Measurements from ENCODE around the gene TBC1D24.
"Not testable (repeated sequence)": the region's sequence is repeated elsewhere in the genome, so short reads cannot be mapped to it uniquely, and the experiment has no call there.

Gene TBC1D24

DNA sequence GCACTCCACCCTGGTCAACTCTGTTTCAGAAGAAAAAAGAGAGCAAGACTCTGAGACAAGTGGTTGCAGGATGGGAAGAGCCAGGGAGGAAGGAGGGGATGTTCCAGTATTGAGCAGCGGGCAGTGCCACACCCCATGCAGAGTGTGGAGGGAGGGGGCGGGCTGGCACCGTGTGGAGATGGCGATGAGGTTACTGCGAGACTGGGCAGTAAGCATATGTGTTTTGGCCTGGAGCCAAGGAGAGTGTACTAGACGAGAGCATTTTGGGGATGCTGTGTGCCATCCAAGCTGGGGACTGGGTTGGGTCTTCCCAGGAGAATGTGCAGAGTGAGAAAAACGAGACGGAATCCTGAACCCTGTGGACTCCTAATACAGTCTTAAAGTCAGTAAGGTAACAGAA is 3.4 kb downstream of the TBC1D24 start:
- TF ChIP-seq, protein P1, sequence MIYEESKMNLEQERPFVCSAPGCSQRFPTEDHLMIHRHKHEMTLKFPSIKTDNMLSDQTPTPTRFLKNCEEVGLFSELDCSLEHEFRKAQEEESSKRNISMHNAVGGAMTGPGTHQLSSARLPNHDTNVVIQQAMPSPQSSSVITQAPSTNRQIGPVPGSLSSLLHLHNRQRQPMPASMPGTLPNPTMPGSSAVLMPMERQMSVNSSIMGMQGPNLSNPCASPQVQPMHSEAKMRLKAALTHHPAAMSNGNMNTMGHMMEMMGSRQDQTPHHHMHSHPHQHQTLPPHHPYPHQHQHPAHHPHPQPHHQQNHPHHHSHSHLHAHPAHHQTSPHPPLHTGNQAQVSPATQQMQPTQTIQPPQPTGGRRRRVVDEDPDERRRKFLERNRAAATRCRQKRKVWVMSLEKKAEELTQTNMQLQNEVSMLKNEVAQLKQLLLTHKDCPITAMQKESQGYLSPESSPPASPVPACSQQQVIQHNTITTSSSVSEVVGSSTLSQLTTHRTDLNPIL (CRISPR knock-in tag; IDR thresholded peaks at IDR 0.05; ENCODE audit: low read depth) = no peak
- TF ChIP-seq ZC3H10 (CRISPR knock-in tag; IDR thresholded peaks at IDR 0.05) (no peak), BACH2 (CRISPR knock-in tag; IDR thresholded peaks at IDR 0.05; ENCODE audit: borderline replicate concordance) (no peak), ARNTL (CRISPR knock-in tag; IDR thresholded peaks at IDR 0.05; ENCODE audit: borderline replicate concordance, low read depth) (no peak), ZFP30 (CRISPR knock-in tag; IDR thresholded peaks at IDR 0.05) (no peak), TOX (CRISPR knock-in tag; IDR thresholded peaks at IDR 0.05; ENCODE audit: borderline replicate concordance) (no peak), ISL1 (CRISPR knock-in tag; IDR thresholded peaks at IDR 0.05) (no peak), SNAI2 (CRISPR knock-in tag; IDR thresholded peaks at IDR 0.05) (no peak), PPARA (CRISPR knock-in tag; IDR thresholded peaks at IDR 0.05; ENCODE audit: borderline replicate concordance) (no peak), ZNF70 (CRISPR knock-in tag; IDR thresholded peaks at IDR 0.05) (no peak), CSDC2 (CRISPR knock-in tag; IDR thresholded peaks at IDR 0.05) (no peak), ZNF8 (CRISPR knock-in tag; IDR thresholded peaks at IDR 0.05) (no peak)
- TF ChIP-seq, protein P2, sequence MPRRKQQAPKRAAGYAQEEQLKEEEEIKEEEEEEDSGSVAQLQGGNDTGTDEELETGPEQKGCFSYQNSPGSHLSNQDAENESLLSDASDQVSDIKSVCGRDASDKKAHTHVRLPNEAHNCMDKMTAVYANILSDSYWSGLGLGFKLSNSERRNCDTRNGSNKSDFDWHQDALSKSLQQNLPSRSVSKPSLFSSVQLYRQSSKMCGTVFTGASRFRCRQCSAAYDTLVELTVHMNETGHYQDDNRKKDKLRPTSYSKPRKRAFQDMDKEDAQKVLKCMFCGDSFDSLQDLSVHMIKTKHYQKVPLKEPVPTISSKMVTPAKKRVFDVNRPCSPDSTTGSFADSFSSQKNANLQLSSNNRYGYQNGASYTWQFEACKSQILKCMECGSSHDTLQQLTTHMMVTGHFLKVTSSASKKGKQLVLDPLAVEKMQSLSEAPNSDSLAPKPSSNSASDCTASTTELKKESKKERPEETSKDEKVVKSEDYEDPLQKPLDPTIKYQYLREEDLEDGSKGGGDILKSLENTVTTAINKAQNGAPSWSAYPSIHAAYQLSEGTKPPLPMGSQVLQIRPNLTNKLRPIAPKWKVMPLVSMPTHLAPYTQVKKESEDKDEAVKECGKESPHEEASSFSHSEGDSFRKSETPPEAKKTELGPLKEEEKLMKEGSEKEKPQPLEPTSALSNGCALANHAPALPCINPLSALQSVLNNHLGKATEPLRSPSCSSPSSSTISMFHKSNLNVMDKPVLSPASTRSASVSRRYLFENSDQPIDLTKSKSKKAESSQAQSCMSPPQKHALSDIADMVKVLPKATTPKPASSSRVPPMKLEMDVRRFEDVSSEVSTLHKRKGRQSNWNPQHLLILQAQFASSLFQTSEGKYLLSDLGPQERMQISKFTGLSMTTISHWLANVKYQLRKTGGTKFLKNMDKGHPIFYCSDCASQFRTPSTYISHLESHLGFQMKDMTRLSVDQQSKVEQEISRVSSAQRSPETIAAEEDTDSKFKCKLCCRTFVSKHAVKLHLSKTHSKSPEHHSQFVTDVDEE (CRISPR knock-in tag; IDR thresholded peaks at IDR 0.05) = no peak
- TF ChIP-seq, protein P3, sequence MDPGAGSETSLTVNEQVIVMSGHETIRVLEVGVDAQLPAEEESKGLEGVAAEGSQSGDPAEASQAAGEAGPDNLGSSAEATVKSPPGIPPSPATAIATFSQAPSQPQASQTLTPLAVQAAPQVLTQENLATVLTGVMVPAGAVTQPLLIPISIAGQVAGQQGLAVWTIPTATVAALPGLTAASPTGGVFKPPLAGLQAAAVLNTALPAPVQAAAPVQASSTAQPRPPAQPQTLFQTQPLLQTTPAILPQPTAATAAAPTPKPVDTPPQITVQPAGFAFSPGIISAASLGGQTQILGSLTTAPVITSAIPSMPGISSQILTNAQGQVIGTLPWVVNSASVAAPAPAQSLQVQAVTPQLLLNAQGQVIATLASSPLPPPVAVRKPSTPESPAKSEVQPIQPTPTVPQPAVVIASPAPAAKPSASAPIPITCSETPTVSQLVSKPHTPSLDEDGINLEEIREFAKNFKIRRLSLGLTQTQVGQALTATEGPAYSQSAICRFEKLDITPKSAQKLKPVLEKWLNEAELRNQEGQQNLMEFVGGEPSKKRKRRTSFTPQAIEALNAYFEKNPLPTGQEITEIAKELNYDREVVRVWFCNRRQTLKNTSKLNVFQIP (CRISPR knock-in tag; IDR thresholded peaks at IDR 0.05; ENCODE audit: borderline replicate concordance, low read depth) = no peak
- ATAC-seq = no peak

DNA sequence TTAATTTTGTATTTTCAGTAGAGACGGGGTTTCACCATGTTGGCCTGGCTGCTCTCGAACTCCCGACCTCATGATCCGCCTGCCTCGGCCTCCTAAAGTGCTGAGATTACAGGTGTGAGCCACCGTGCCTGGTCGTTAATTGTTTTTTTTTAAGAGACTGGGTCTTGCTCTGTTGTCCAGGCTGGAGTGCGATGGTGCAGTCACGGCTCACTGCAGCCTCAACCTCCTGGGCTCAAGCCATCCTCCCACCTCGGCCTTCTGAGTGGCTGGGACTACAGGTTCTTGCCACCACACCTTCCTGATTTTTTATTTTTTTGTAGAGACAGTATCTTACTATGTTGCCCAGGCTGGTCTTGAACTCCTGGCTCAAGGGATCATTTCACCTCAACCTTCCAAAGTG is 5.1 kb downstream of the TBC1D24 start:
- not testable (repeated sequence) for ATAC-seq

DNA sequence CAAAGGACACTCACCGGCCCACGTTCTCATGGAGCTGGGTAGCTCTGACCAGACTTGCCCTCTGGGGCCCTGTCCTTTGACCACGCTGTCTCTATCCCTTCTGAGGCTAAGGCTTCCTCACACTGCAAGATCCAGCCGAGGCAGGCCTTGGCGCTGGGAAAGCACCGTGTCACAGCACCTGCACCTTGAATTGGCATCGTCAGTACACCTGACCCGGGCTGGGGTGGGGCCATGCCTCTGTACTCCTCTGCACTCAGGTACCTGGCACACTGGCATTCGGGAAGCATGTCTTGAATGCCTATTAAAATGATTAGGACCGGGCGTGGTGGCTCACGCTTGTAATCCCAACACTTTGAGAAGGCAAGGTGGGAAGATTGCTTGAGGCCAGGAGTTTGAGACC is 6.0 kb downstream of the TBC1D24 start:
- no peak for ATAC-seq

DNA sequence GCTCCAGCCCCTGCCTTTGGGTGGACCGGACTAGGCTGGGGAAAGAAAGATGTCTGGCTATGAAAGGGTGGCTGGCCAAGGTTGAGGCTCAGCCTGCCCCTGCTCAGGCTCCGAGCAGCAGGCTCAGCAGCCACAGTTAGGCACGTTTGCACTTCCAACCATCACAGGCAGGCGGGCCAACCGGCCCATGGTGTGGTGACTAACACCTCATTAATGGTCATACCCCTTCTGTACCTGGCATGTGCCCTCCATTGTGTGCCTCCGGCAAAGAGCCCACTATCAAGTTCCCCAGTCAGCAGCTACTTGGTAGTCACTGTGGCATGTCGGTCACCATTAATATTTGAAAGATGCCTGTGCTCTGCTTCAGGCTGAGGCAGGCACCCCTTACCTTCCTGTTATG is 6.7 kb downstream of the TBC1D24 start:
- no peak for ATAC-seq
- no peak for TF ChIP-seq ISL1 (CRISPR knock-in tag; IDR thresholded peaks at IDR 0.05)
- TF ChIP-seq ZC3H10 (CRISPR knock-in tag; IDR thresholded peaks at IDR 0.05) = no peak
- TF ChIP-seq PPARA (CRISPR knock-in tag; IDR thresholded peaks at IDR 0.05; ENCODE audit: borderline replicate concordance) = no peak
- TF ChIP-seq ZNF8 (CRISPR knock-in tag; IDR thresholded peaks at IDR 0.05) = no peak
- no peak for TF ChIP-seq ESRRG (CRISPR knock-in tag; IDR thresholded peaks at IDR 0.05)
- no peak for TF ChIP-seq TCF4 (CRISPR knock-in tag; IDR thresholded peaks at IDR 0.05; ENCODE audit: borderline replicate concordance)
- TF ChIP-seq BACH2 (CRISPR knock-in tag; IDR thresholded peaks at IDR 0.05; ENCODE audit: borderline replicate concordance) = no peak
- no peak for TF ChIP-seq ZFP3 (CRISPR knock-in tag; IDR thresholded peaks at IDR 0.05)
- TF ChIP-seq, protein P3 (CRISPR knock-in tag; IDR thresholded peaks at IDR 0.05; ENCODE audit: borderline replicate concordance, low read depth) = no peak
- TF ChIP-seq, protein P4, sequence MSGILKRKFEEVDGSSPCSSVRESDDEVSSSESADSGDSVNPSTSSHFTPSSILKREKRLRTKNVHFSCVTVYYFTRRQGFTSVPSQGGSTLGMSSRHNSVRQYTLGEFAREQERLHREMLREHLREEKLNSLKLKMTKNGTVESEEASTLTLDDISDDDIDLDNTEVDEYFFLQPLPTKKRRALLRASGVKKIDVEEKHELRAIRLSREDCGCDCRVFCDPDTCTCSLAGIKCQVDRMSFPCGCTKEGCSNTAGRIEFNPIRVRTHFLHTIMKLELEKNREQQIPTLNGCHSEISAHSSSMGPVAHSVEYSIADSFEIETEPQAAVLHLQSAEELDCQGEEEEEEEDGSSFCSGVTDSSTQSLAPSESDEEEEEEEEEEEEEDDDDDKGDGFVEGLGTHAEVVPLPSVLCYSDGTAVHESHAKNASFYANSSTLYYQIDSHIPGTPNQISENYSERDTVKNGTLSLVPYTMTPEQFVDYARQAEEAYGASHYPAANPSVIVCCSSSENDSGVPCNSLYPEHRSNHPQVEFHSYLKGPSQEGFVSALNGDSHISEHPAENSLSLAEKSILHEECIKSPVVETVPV (CRISPR knock-in tag; IDR thresholded peaks at IDR 0.05) = no peak
- no peak for TF ChIP-seq SNAI2 (CRISPR knock-in tag; IDR thresholded peaks at IDR 0.05)
- TF ChIP-seq, protein P2 (CRISPR knock-in tag; IDR thresholded peaks at IDR 0.05) = no peak

More for the DNA sequence above, 6.0 kb downstream of the TBC1D24 start:
- TF ChIP-seq OSR1 (CRISPR knock-in tag; IDR thresholded peaks at IDR 0.05) (no peak), ZFP3 (CRISPR knock-in tag; IDR thresholded peaks at IDR 0.05) (no peak), GLIS3 (CRISPR knock-in tag; IDR thresholded peaks at IDR 0.05) (no peak)
- TF ChIP-seq, protein P2 (CRISPR knock-in tag; IDR thresholded peaks at IDR 0.05) = no peak

Data from SK-N-SH treated with all-trans-retinoic acid at 6 μM for 48 hours (cell line).